Fibroblast of pulmonary artery (primary cell): ENCODE measurements around the gene NRF1.
A peak's percentile ranks its signal among the peaks of the same experiment; 100 is the strongest.

Experiments
- DNase-seq: peaks from one replicate; pipeline ENCODE4 v3.0.0-alpha.2; 2010; ENCODE audit warnings: low read depth
- H3K4me3 ChIP-seq: replicated peaks from 2 replicates; pipeline ENCODE4 v1.5.1; 2011; ENCODE audit warnings: low read depth, mild to moderate bottlenecking, control low read depth, low read length, moderate library complexity
- TF ChIP-seq, protein P1 (sequence below): IDR thresholded peaks from 2 replicates; pipeline ENCODE4 v1.5.1; 2011; ENCODE audit warnings: mild to moderate bottlenecking, control low read depth, low read length, inconsistent platforms; ENCODE audit errors: missing control alignments

NRF1 gene

DNA sequence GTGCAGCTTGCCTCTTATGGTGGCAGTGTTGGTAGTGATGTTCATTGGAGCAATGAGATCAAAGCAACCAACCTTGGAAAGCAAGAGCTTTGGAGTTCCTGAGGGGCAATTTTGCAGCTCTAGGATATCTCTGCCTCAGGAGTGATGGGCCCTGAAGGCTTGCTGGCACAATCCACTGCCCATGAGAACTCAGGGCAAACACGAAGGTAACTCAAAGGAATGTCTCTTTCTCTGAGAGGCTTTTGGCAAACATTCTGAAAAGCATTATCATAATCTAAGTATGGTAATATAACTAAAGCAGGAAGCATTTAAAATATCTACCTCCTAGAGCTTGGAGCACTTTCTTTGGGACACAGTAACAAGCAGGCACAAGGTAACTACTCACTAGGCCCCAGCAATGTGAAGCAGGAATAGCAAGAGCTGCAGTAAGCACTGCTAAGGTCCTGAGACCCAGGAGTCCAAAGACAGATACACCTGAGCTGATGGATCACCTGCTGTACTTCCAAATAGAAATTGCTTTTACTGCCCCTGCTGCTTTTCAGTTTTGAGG is 103.1 kb downstream of the NRF1 start:
- TF ChIP-seq, protein P1, sequence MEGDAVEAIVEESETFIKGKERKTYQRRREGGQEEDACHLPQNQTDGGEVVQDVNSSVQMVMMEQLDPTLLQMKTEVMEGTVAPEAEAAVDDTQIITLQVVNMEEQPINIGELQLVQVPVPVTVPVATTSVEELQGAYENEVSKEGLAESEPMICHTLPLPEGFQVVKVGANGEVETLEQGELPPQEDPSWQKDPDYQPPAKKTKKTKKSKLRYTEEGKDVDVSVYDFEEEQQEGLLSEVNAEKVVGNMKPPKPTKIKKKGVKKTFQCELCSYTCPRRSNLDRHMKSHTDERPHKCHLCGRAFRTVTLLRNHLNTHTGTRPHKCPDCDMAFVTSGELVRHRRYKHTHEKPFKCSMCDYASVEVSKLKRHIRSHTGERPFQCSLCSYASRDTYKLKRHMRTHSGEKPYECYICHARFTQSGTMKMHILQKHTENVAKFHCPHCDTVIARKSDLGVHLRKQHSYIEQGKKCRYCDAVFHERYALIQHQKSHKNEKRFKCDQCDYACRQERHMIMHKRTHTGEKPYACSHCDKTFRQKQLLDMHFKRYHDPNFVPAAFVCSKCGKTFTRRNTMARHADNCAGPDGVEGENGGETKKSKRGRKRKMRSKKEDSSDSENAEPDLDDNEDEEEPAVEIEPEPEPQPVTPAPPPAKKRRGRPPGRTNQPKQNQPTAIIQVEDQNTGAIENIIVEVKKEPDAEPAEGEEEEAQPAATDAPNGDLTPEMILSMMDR = no peak
- DNase-seq = no peak
- no peak overlapping the region for H3K4me3 ChIP-seq

DNA sequence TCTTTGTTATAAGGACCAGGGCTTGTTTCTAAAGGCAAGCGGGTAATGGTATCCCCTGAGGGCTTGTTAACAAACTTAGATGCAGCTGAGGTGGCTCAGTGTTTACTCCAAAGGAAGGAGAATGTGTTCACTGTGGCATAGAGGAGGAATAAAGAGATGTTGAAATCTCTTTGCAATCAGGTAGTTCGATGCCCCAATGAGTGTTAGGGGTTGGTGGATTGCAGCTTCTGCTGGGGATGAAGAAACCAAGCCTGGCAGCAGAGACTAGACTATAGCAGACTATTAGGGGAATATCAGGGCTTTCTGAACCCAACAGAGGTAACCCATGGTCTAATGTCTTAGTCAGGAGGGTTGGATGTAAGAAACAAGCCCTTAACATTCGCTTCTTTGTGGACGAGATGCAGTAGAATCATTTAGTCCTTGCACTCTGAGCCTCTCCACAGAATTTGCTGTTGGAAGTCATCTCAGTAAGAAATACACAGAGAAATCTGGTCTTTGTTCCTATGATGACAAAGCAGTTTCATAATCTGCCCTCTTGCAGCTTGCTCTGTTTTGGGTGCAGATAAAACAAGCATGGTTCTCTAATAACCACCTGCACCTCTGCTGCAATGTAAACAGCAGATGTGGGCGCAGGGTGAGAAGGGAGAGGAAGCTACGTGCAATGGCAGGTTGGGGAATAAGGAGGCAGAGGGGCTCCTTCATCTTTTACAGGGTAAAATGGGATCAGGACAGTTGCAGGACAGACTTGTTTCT is 108.6 kb downstream of the NRF1 start:
- DNase-seq = peak; percentile 34
- TF ChIP-seq, protein P1 = no peak
- no peak overlapping the region for H3K4me3 ChIP-seq

- DNase-seq = peak; percentile 53
- H3K4me3 ChIP-seq = no peak overlapping the region
- TF ChIP-seq, protein P1 = no peak
Observed at GRCh38 chr7:129721068-129721467, 109.5 kb downstream of the NRF1 start.

GRCh38 chr7:129723679-129724078 is 112.2 kb downstream of the NRF1 start:
- H3K4me3 ChIP-seq = no peak overlapping the region
- TF ChIP-seq, protein P1 = no peak
- no peak for DNase-seq

DNA sequence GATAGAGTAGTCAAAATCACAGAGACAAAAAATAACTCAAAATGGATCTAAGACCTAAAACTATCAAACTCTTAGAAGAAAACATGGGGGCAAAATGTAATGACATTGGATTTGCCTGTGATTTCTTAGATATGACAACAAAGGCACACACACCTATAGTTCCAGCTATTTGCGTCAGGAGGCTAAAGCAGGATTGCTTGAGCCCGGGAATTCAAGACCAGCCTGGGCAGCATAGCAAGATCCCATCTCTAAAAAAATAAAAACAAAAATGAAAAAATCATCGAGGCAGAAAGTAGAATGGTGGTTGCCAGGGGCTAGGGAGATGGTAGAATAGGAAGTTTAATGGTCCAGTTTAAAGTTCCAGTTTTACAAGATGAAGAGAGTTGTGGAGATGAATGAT is 113.3 kb downstream of the NRF1 start:
- TF ChIP-seq, protein P1 = no peak
- no peak for DNase-seq
- H3K4me3 ChIP-seq = no peak overlapping the region

DNA sequence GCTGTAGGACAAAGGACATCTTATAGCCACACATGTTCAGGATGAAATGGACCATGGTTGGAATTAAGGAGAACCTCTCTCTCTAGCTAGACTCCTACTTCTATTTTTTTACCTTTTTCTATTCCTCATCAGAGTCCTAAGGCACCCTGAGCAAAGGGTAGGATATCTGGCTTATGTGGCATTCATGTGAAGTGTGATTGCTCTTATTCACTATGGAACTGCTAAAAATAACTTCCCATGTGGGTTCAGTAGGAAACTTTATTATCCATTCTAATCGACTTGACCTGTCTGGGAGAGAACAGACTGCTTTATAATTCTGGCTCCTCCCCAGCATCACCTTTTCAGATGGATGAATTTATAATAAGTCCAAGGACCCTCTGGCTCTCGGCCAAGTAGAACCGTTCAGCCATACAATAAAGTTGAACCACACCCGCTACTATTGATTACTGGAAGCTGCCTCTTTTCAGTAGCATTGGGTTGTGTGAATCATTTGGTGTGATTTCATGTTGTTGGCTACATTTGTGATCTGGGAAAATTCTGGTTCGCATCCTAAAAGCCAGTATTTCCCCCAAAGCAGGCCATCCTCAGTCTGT is 117.5 kb downstream of the NRF1 start:
- TF ChIP-seq, protein P1 = no peak
- DNase-seq = no peak
- no peak overlapping the region for H3K4me3 ChIP-seq
